ENCODE data around the gene TRABD2B. TPM values are rescaled to one million over a fixed set of nuclear protein-coding genes. Genes with fewer than 3 reads are reported as not detected.
A peak's percentile ranks its signal among the peaks of the same experiment; 100 is the strongest.

Gene TRABD2B
- total and polyA plus RNA-seq, 11 donors, result 0.31 to 1.1 (median 0.80) TPM

- Histone ChIP-seq H3K27ac (no peak overlapping the region), H3K4me3 (no peak overlapping the region), H3K4me1 (peaks cover 0 to 14% (median 4%) of the 10 kb centered on the region in 12 donors), H3K9me3 (no peaks in the 10 kb centered on the region), H3K27me3 (peaks cover 3 to 35% (median 9%) of the 10 kb centered on the region in 9 donors), H3K36me3 (no peaks in the 10 kb centered on the region)
- intact Hi-C loops (cut with DNase I), result no loop called here
- ATAC-seq (no peak), DNase-seq (no peak)
- 94 to 100% (median 100%) methylated on average over 1 of the region's 1 CpG for WGBS, 4 donors
- TF ChIP-seq CTCF (IDR thresholded peaks at IDR 0.05) (no peak), POLR2A (IDR thresholded peaks at IDR 0.05) (no peak)
Measured at GRCh38 chr1:48000883-48001282, 3.7 kb upstream of the TRABD2B start.

DNA sequence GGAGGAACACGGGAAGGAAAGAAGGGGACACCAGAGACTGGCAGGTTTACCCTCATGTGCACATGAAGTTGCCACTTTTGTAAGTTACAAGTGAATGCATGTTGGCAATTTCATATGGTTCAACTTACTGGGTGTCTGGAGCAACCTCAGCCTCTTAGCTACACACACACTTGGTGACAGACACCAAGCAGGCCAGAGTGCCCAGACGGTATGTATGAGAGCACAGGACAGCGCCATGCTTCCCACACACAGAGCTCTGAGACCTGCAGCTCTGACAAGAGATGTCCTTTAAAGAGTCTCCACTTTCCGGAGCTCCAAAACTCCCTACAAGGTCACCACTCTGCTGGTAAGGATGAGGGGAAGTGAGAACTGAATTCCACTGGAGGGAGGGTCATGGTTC is 1.9 kb upstream of the TRABD2B start:
- Histone ChIP-seq H3K27me3 (peaks cover 3 to 48% (median 10%) of the 10 kb centered on the region in 9 donors), H3K9me3 (no peaks in the 10 kb centered on the region), H3K27ac (no peak overlapping the region), H3K4me3 (no peak overlapping the region), H3K36me3 (no peaks in the 10 kb centered on the region), H3K4me1 (peaks cover 0 to 14% (median 4%) of the 10 kb centered on the region in 12 donors)
- no peak for ATAC-seq
- intact Hi-C loops (cut with DNase I), result loop anchor here in 8 of 10 donors (5.0 to 10.0 kb wide), 9 partner anchors 54 to 264 kb away; no protein-coding TSS in a partner anchor
- no peak for DNase-seq
- WGBS, 4 donors, result 78 to 87% (median 80%) methylated on average over 4 of the region's 4 CpGs
- TF ChIP-seq POLR2A (IDR thresholded peaks at IDR 0.05) (no peak), CTCF (IDR thresholded peaks at IDR 0.05) (no peak)

GRCh38 chr1:47998396-47998990 is 1.3 kb upstream of the TRABD2B start:
- Histone ChIP-seq H3K9me3 (no peaks in the 10 kb centered on the region), H3K36me3 (no peaks in the 10 kb centered on the region), H3K4me3 (no peak overlapping the region), H3K27ac (no peak overlapping the region), H3K4me1 (peaks cover 0 to 16% (median 4%) of the 10 kb centered on the region in 12 donors), H3K27me3 (peaks cover 3 to 48% (median 10%) of the 10 kb centered on the region in 9 donors)
- TF ChIP-seq CTCF (IDR thresholded peaks at IDR 0.05) (no peak), POLR2A (IDR thresholded peaks at IDR 0.05) (no peak)
- WGBS, 4 donors, result 87 to 90% (median 89%) methylated on average over 8 of the region's 8 CpGs
- ATAC-seq, result no peak
- intact Hi-C loops (cut with DNase I), result loop anchor here in 8 of 10 donors (5.0 to 10.0 kb wide), 9 partner anchors 54 to 264 kb away; no protein-coding TSS in a partner anchor
- DNase-seq, result no peak

GRCh38 chr1:47996406-47997226 is 569 bp downstream of the TRABD2B start:
- ATAC-seq (peak in 3 of 4 donors; percentile 9 to 21 (median 15)), DNase-seq (peak in 3 of 5 donors; percentile 24 to 39 (median 35))
- H3K4me1 ChIP-seq, result peaks cover 0 to 31% (median 11%) of the 10 kb centered on the region in 12 donors
- peak overlapping the region; percentile 49 to 86 (median 63) for H3K4me3 ChIP-seq
- no peaks in the 10 kb centered on the region for H3K36me3 ChIP-seq
- 3 to 4% (median 3%) methylated on average over 56 to 80 of the region's 80 CpGs for WGBS, 4 donors
- intact Hi-C loops (cut with DNase I), result loop anchor here (1.0 to 10.0 kb wide), 13 partner anchors 52 to 262 kb away; no protein-coding TSS in a partner anchor
- H3K27me3 ChIP-seq, result peaks cover 3 to 48% (median 10%) of the 10 kb centered on the region in 9 donors
- no peaks in the 10 kb centered on the region for H3K9me3 ChIP-seq
- peak overlapping the region in 11 of 12 donors; percentile 34 to 76 (median 57) for H3K27ac ChIP-seq
- TF ChIP-seq POLR2A (IDR thresholded peaks at IDR 0.05), result no peak
- peak in 1 of 12 donors; percentile 5 for TF ChIP-seq CTCF (IDR thresholded peaks at IDR 0.05)
